Activated T-helper 2 cell treated with anti-CD3 and anti-CD28 coated beads, Interferon-gamma antibody, Interleukin-2, Interleukin-4, amounts not matched to agents 10 μg/mL and 5 μg/mL and 100 μg/mL, durations not matched to agents 14 hours and 24 hours and 36 hours (primary cell): ENCODE measurements around the gene TAS2R20. TPM values are rescaled to one million over a fixed set of nuclear protein-coding genes. Genes with fewer than 3 reads are reported as not detected.

Experiments
- total RNA-seq: library from RNA; stranded (reverse); gene quantifications from 2 replicates; pipeline ENCODE4 v1.2.3, GENCODE V29; 2022

TAS2R20 gene
- total RNA-seq, 1 donor from 2014 or later: 1.5 TPM

Other genes with a start within 250 kb of the TAS2R20 start
- not detected in 2 replicates for gene TAS2R7, start 195.7 kb downstream of the TAS2R20 start, total RNA-seq
- gene TAS2R8, start 191.0 kb downstream of the TAS2R20 start, total RNA-seq: not detected in 2 replicates
- gene TAS2R9, start 188.1 kb downstream of the TAS2R20 start, total RNA-seq: not detected in 2 replicates
- gene TAS2R10, start 171.9 kb downstream of the TAS2R20 start, total RNA-seq: not detected in 2 replicates
- 1.6 and 1.7 TPM in 2 replicates for gene PRR4, start 148.8 kb downstream of the TAS2R20 start, total RNA-seq
- gene PRH1, start 114.0 kb downstream of the TAS2R20 start, total RNA-seq: 17.2 and 22.3 TPM in 2 replicates
- gene TAS2R13, start 88.7 kb downstream of the TAS2R20 start, total RNA-seq: 0.74 and 0.84 TPM in 2 replicates
- not detected in 2 replicates for gene PRH2, start 69.1 kb downstream of the TAS2R20 start, total RNA-seq
- gene TAS2R14, start 59.0 kb downstream of the TAS2R20 start, total RNA-seq: 2.6 and 2.8 TPM in 2 replicates
- gene TAS2R50, start 11.4 kb downstream of the TAS2R20 start, total RNA-seq: 1.0 and 1.1 TPM in 2 replicates
- 3.1 and 3.6 TPM in 2 replicates for gene TAS2R19, start 24.3 kb upstream of the TAS2R20 start, total RNA-seq
- gene TAS2R31, start 33.1 kb upstream of the TAS2R20 start, total RNA-seq: 3.9 and 4.6 TPM in 2 replicates
- 1.3 and 2.0 TPM in 2 replicates for gene TAS2R46, start 64.0 kb upstream of the TAS2R20 start, total RNA-seq
- 1.1 and 1.8 TPM in 2 replicates for gene TAS2R43, start 94.0 kb upstream of the TAS2R20 start, total RNA-seq
- 2.9 and 3.6 TPM in 2 replicates for gene TAS2R30, start 136.3 kb upstream of the TAS2R20 start, total RNA-seq
- gene SMIM10L1, start 172.9 kb upstream of the TAS2R20 start, total RNA-seq: 10.7 and 10.8 TPM in 2 replicates
- gene TAS2R42, start 188.6 kb upstream of the TAS2R20 start, total RNA-seq: not detected in 2 replicates